ENCODE data around the gene LLCFC1. TPM values are rescaled to one million over a fixed set of nuclear protein-coding genes. Genes with fewer than 3 reads are reported as not detected.

Gene LLCFC1
- total RNA-seq, 1 experiment from 2014 or later = not detected

DNA sequence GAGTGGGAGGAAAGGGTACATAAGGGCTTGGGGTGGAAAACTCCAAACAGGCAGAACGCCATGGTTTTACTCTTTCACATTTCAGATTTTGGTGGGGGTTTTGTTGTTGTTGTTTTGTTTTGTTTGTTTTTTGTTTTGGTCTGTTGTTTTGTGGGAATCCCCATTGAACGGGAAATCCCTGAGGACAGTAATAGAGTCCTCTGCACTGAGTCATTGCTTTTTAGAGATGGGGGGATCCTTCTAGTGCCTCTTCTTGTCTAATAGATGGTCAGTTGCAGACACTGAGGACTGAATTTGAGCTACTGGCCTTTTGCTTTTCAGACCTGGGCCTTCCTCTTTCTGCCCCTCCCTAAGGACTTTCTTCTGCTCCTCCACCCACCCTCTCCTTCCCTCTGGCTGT, 25.7 kb upstream of the LLCFC1 start:
- Histone ChIP-seq H3K9me2 (replicated peaks; ENCODE audit: low read length) (no peaks in the 10 kb centered on the region), H3K79me2 (ENCODE audit: low read length) (no peaks in the 10 kb centered on the region), H3K9ac (ENCODE audit: low read length) (no peak overlapping the region), H3F3A (ENCODE audit: low read length, unreplicated experiment) (no peaks in the 10 kb centered on the region), H3K27me3 (ENCODE audit: low read length) (peaks cover 63% of the 10 kb centered on the region), H3K4me2 (ENCODE audit: low read length) (no peak overlapping the region), H3K4me1 (ENCODE audit: insufficient read depth, low read length) (peaks cover 4% of the 10 kb centered on the region; the same call in 1 of the 2 replicates), H3K36me3 (ENCODE audit: low read depth, low read length) (no peaks in the 10 kb centered on the region), H4K20me1 (ENCODE audit: low read length) (no peaks in the 10 kb centered on the region), H3K4me3 (ENCODE audit: low read length) (no peak overlapping the region), H3K9me3 (ENCODE audit: low read length) (no peaks in the 10 kb centered on the region), H3K27ac (ENCODE audit: low read length) (no peak overlapping the region), H2AFZ (ENCODE audit: low read length) (no peak overlapping the region)
- ATAC-seq (no peak), DNase-seq (no peak)
- no peak for TF ChIP-seq EZH2phosphoT487 (IDR thresholded peaks at IDR 0.05; ENCODE audit: borderline replicate concordance, low read length)
- TF ChIP-seq, protein P1, sequence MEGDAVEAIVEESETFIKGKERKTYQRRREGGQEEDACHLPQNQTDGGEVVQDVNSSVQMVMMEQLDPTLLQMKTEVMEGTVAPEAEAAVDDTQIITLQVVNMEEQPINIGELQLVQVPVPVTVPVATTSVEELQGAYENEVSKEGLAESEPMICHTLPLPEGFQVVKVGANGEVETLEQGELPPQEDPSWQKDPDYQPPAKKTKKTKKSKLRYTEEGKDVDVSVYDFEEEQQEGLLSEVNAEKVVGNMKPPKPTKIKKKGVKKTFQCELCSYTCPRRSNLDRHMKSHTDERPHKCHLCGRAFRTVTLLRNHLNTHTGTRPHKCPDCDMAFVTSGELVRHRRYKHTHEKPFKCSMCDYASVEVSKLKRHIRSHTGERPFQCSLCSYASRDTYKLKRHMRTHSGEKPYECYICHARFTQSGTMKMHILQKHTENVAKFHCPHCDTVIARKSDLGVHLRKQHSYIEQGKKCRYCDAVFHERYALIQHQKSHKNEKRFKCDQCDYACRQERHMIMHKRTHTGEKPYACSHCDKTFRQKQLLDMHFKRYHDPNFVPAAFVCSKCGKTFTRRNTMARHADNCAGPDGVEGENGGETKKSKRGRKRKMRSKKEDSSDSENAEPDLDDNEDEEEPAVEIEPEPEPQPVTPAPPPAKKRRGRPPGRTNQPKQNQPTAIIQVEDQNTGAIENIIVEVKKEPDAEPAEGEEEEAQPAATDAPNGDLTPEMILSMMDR (conservative IDR thresholded peaks at IDR 0.05; ENCODE audit: low read depth, low read length) = no peak
- TF ChIP-seq EZH2 (IDR thresholded peaks at IDR 0.05; ENCODE audit: low read length, unreplicated experiment) = no peak
- intact Hi-C loops (cut with micrococcal nuclease) = no loop called here
- ChIA-PET POLR2A (ENCODE audit: unreplicated experiment) (no interaction called here), CTCF (no interaction called here)
- BruUV-seq (replicated peaks) = no TSS peak

DNA sequence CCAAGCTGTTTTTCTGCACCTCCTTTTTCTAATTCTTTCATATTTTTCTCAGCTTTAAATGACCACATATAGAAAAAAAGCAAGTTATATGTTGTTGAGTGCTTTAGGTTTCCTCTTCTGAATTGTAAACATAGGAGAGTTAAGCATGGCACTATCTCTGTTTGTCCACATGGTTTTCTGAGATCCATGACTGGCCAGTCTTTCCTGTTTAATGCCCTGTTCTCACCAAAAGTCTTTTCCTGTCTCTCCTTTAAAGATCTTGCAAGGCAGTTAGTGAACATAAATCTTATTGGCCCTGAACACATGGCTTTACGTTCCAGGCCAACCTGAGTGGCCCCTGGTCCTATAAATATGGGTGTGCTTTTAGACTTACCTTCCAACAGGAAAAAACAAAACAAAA, 25.2 kb upstream of the LLCFC1 start:
- Histone ChIP-seq H3K4me1 (ENCODE audit: insufficient read depth, low read length) (peaks cover 4% of the 10 kb centered on the region; the same call in 1 of the 2 replicates), H3K79me2 (ENCODE audit: low read length) (no peaks in the 10 kb centered on the region), H3K9me2 (replicated peaks; ENCODE audit: low read length) (no peaks in the 10 kb centered on the region), H4K20me1 (ENCODE audit: low read length) (no peaks in the 10 kb centered on the region), H3K9ac (ENCODE audit: low read length) (no peak overlapping the region), H3K4me2 (ENCODE audit: low read length) (no peak overlapping the region), H3K9me3 (ENCODE audit: low read length) (no peaks in the 10 kb centered on the region), H3K36me3 (ENCODE audit: low read depth, low read length) (no peaks in the 10 kb centered on the region), H3K4me3 (ENCODE audit: low read length) (no peak overlapping the region), H3K27me3 (ENCODE audit: low read length) (peaks cover 69% of the 10 kb centered on the region), H2AFZ (ENCODE audit: low read length) (no peak overlapping the region), H3F3A (ENCODE audit: low read length, unreplicated experiment) (no peaks in the 10 kb centered on the region), H3K27ac (ENCODE audit: low read length) (no peak overlapping the region)
- no TSS peak for BruUV-seq (replicated peaks)
- ATAC-seq = no peak
- TF ChIP-seq, protein P1 (conservative IDR thresholded peaks at IDR 0.05; ENCODE audit: low read depth, low read length) = no peak
- TF ChIP-seq EZH2phosphoT487 (IDR thresholded peaks at IDR 0.05; ENCODE audit: borderline replicate concordance, low read length) = no peak
- no peak for TF ChIP-seq EZH2 (IDR thresholded peaks at IDR 0.05; ENCODE audit: low read length, unreplicated experiment)
- CTCF ChIA-PET = no interaction called here
- DNase-seq = no peak
- POLR2A ChIA-PET (ENCODE audit: unreplicated experiment) = no interaction called here
- intact Hi-C loops (cut with micrococcal nuclease) = no loop called here

DNA sequence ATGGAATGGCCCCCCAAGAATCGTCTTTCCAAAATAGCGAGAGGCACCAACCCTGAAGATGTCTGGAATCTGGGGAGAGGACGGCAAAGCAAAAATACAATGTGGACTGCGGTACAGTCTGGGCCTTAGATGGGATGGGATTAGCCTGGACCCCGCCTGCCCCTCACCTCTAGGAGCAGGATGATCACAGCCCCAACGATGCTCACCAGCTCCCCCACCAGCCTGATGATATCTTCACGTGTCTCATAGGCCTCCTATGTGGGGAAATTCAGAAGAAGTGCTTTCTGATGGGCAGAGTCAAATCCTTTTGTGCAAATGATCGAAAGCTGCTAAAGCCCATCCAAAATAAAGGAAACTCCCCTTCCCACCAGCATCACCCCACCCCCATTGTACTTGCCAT, 24.0 kb upstream of the LLCFC1 start:
- no peaks in the 10 kb centered on the region for H3K9me2 ChIP-seq (replicated peaks; ENCODE audit: low read length)
- intact Hi-C loops (cut with micrococcal nuclease) = no loop called here
- ATAC-seq (no peak), DNase-seq (no peak)
- no peaks in the 10 kb centered on the region for H3F3A ChIP-seq (ENCODE audit: low read length, unreplicated experiment)
- CTCF ChIA-PET = no interaction called here
- H3K79me2 ChIP-seq (ENCODE audit: low read length) = no peaks in the 10 kb centered on the region
- no peak overlapping the region for H2AFZ ChIP-seq (ENCODE audit: low read length)
- H3K9ac ChIP-seq (ENCODE audit: low read length) = no peak overlapping the region
- no peak overlapping the region for H3K27ac ChIP-seq (ENCODE audit: low read length)
- no peaks in the 10 kb centered on the region for H3K9me3 ChIP-seq (ENCODE audit: low read length)
- H3K4me1 ChIP-seq (ENCODE audit: insufficient read depth, low read length) = no peaks in the 10 kb centered on the region
- H3K4me2 ChIP-seq (ENCODE audit: low read length) = no peak overlapping the region
- TF ChIP-seq, protein P1 (conservative IDR thresholded peaks at IDR 0.05; ENCODE audit: low read depth, low read length) = no peak
- TF ChIP-seq EZH2phosphoT487 (IDR thresholded peaks at IDR 0.05; ENCODE audit: borderline replicate concordance, low read length) (no peak), EZH2 (IDR thresholded peaks at IDR 0.05; ENCODE audit: low read length, unreplicated experiment) (no peak)
- H3K27me3 ChIP-seq (ENCODE audit: low read length) = peaks cover 73% of the 10 kb centered on the region
- POLR2A ChIA-PET (ENCODE audit: unreplicated experiment) = no interaction called here
- H4K20me1 ChIP-seq (ENCODE audit: low read length) = no peaks in the 10 kb centered on the region
- no TSS peak for BruUV-seq (replicated peaks)
- H3K4me3 ChIP-seq (ENCODE audit: low read length) = no peak overlapping the region
- no peaks in the 10 kb centered on the region for H3K36me3 ChIP-seq (ENCODE audit: low read depth, low read length)

All from PC-3 (cell line).